ENCODE data around the gene TMOD2.

Gene TMOD2

GRCh38 chr15:51825698-51826097 is 74.3 kb downstream of the TMOD2 start:
- TF ChIP-seq CTCF (conservative IDR thresholded peaks at IDR 0.05), result no peak
- TF ChIP-seq ZFX (IDR thresholded peaks at IDR 0.05), result no peak
- H3K27ac ChIP-seq, result no peak overlapping the region

GRCh38 chr15:51828621-51829375 is 77.4 kb downstream of the TMOD2 start:
- no peak overlapping the region for H3K27ac ChIP-seq
- TF ChIP-seq CTCF (conservative IDR thresholded peaks at IDR 0.05), result no peak

GRCh38 chr15:51829376-51830275 is 78.2 kb downstream of the TMOD2 start, which contains the start of gene TMOD3:
Gene TMOD3, plus strand, starts transcription at chr15:51829653. Its CDS starts 33,232 bp downstream, at chr15:51862885.
- TF ChIP-seq CTCF (conservative IDR thresholded peaks at IDR 0.05), result 0 out of 2 replicates have a peak, but pooled peaks have one; percentile 3
- TF ChIP-seq ZFX (IDR thresholded peaks at IDR 0.05), result peak; percentile 54
- H3K27ac ChIP-seq, result peak within 1 kb of the TSS; percentile 90

- peak overlapping the region; percentile 90 for H3K27ac ChIP-seq
- no peak for TF ChIP-seq ZFX (IDR thresholded peaks at IDR 0.05)
- TF ChIP-seq CTCF (conservative IDR thresholded peaks at IDR 0.05), result no peak
These were observed 78.9 kb downstream of the TMOD2 start for GRCh38 chr15:51830276-51830806.

- no peak for TF ChIP-seq ZFX (IDR thresholded peaks at IDR 0.05)
- TF ChIP-seq CTCF (conservative IDR thresholded peaks at IDR 0.05), result no peak
- H3K27ac ChIP-seq, result no peak overlapping the region
These were observed 82.4 kb downstream of the TMOD2 start for GRCh38 chr15:51833772-51834171.

- H3K27ac ChIP-seq, result no peak overlapping the region
- TF ChIP-seq ZFX (IDR thresholded peaks at IDR 0.05), result no peak
- no peak for TF ChIP-seq CTCF (conservative IDR thresholded peaks at IDR 0.05)
These were observed 86.4 kb downstream of the TMOD2 start for GRCh38 chr15:51837792-51838251.

All from C4-2B (cell line).